Liver (tissue), 9 donors: ENCODE results near the gene TOMM20. TPM values are rescaled to one million over a fixed set of nuclear protein-coding genes. Genes with fewer than 3 reads are reported as not detected.
"Not testable (repeated sequence)": the region's sequence is repeated elsewhere in the genome, so short reads cannot be mapped to it uniquely, and the experiment has no call there.

Experiments used
- DNase-seq: peaks from one replicate; pipeline ENCODE4 v3.0.0-alpha.2; 2017; ENCODE audit warnings: low spot score
- H3K27ac ChIP-seq, 2 donors: one replicate each; pipeline ENCODE4 v1.7.0; 2013; ENCODE audit warnings: inconsistent platforms in 2 of 2, low read length in 2 of 2, control low read depth in 1 of 2, low read depth in 1 of 2, mild to moderate bottlenecking in 1 of 2
- H3K27me3 ChIP-seq, 4 donors: one replicate each; pipeline versions ENCODE4 v1.6.1 to v1.7.0; 2013; ENCODE audit warnings: low read length in 3 of 4, inconsistent platforms in 1 of 4, mild to moderate bottlenecking in 1 of 4, moderate library complexity in 1 of 4; ENCODE audit not compliant: control insufficient read depth in 4 of 4, insufficient read depth in 4 of 4
- H3K36me3 ChIP-seq, 4 donors: one replicate each; pipeline versions ENCODE4 v1.6.1 to v1.7.0; 2013; ENCODE audit warnings: low read length in 3 of 4, mild to moderate bottlenecking in 3 of 4, low read depth in 1 of 4, moderate library complexity in 1 of 4; ENCODE audit not compliant: control insufficient read depth in 4 of 4, insufficient read depth in 3 of 4
- H3K4me1 ChIP-seq, 4 donors: one replicate each; pipeline versions ENCODE4 v1.6.1 to v1.7.0; 2013; ENCODE audit warnings: low read length in 3 of 4, mild to moderate bottlenecking in 3 of 4, moderate library complexity in 1 of 4; ENCODE audit not compliant: control insufficient read depth in 4 of 4, insufficient read depth in 4 of 4
- H3K4me3 ChIP-seq, 3 donors: one replicate each; pipeline versions ENCODE4 v1.6.1 to v1.7.0; 2013; ENCODE audit warnings: low read length in 3 of 3, control low read depth in 1 of 3, low read depth in 1 of 3, mild to moderate bottlenecking in 1 of 3
- H3K9ac ChIP-seq, 2 donors: one replicate each; pipeline ENCODE4 v1.7.0; 2013; ENCODE audit warnings: low read length in 2 of 2, mild to moderate bottlenecking in 2 of 2, moderate library complexity in 2 of 2, control low read depth in 1 of 2, low read depth in 1 of 2
- H3K9me3 ChIP-seq, 4 donors: one replicate each; pipeline versions ENCODE4 v1.6.1 to v1.7.0; 2013; ENCODE audit warnings: low read length in 3 of 4; ENCODE audit not compliant: control insufficient read depth in 4 of 4
- CTCF ChIP-seq: fragments of 150-350 bp; IDR thresholded peaks from 2 replicates; pipeline ENCODE4 v1.5.1; 2017; ENCODE audit warnings: improper control_type of control experiment, low read depth, low read length; ENCODE audit not compliant: missing input control
- FOXA1 ChIP-seq: IDR thresholded peaks from 2 replicates; pipeline ENCODE4 v1.6.1; 2016; ENCODE audit warnings: antibody characterized with exemption
- MAX ChIP-seq: IDR thresholded peaks from 2 replicates; pipeline ENCODE4 v1.6.1; 2016; ENCODE audit warnings: antibody characterized with exemption
- RAD21 ChIP-seq, 2 donors: IDR thresholded peaks; 2 replicates each; pipeline ENCODE4 v1.6.1; 2016; ENCODE audit warnings: antibody characterized with exemption in 2 of 2, mild to moderate bottlenecking in 2 of 2
- RXRA ChIP-seq, 2 donors: IDR thresholded peaks; 2 replicates each; pipeline ENCODE4 v1.6.1; 2017 to 2018; ENCODE audit warnings: antibody characterized with exemption in 2 of 2, mild to moderate bottlenecking in 1 of 2
- SP1 ChIP-seq: IDR thresholded peaks from 2 replicates; pipeline ENCODE4 v1.6.1; 2018; ENCODE audit warnings: antibody characterized with exemption, mild to moderate bottlenecking
- TAF1 ChIP-seq: conservative IDR thresholded peaks from 2 replicates; pipeline ENCODE4 v1.6.1; 2016; ENCODE audit warnings: antibody characterized with exemption, mild to moderate bottlenecking
- WGBS: extraction: QIAGEN DNeasy Blood & Tissue Kit; methylation state at CpG from one replicate; pipeline ENCODE4 v1.1.7; 2013; 5-methylcytosine and 5-hydroxymethylcytosine counted together
- polyA plus RNA-seq, 2 donors: library from polyadenylated mRNA; stranded (reverse) in 1 of 2; unstranded in 1 of 2; fragments of 200-250 nt in 1 of 2; fragments of >200 nt in 1 of 2; fragmentation: Nextera tagmentation in 1 of 2; extraction: Ambion mirVana in 1 of 2; gene quantifications; one replicate each; pipeline versions ENCODE4 v1.2.1 to v1.2.3, GENCODE V29; 2013 to 2015
- total RNA-seq, 2 donors: library from RNA; depleted of rRNA; stranded (reverse); fragments of >200 nt; gene quantifications; one replicate each; pipeline ENCODE4 v1.2.3, GENCODE V29; 2014
- TF ChIP-seq, protein P1 (sequence below): IDR thresholded peaks from 2 replicates; pipeline ENCODE4 v1.6.1; 2016; ENCODE audit warnings: antibody characterized with exemption, mild to moderate bottlenecking
- donor health status: healthy.
- donor health status: healthy.
- donor health status: healthy.
- donor health status: healthy.
- donor health status: healthy.

Gene TOMM20
- total and polyA plus RNA-seq, 4 donors: 33.4 to 74.4 (median 39.1) TPM

DNA sequence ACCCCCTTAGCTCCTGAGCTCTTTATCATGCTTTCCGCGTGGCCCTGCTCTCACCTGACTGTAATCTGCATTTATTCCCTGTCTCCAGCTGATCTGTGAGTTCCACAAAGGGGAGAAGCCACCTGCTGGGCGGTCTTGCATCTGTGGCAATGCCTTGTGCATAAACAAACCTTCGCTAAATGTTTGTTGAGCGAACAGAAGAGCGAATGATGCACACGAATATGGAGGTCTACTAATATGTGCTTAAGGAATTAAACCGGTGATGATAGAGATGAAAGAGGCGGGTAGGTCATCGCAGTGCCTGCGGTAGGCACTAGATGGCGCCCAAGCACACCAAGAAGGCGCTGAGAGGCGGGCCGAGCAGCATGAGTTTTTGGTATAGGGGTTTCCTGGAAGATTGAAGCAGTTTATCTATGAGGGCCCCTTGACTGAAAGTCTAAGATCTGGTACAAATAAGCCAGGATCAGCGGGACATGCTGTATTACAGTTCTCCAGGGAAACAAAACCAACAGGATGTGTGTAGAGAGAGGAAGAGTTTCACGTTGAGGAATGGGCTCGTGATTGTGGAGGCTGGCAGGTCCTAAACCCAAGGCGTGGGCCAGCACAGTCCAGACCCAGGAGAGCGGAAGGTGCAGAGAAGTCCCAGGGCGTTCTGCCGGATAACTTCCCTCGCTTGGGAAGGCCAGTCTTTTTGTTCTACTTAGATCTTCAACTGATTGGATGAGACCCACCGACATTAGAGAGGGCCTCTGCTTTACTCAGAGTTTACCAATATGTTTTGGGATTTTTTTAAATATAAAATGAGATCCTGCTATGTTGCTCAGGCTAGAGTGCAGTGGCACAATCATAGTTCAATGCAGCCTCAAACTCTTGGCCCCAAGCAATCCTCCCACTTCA lies 34.7 kb downstream of the TOMM20 start:
- TF ChIP-seq RAD21 (IDR thresholded peaks at IDR 0.05) (peak; percentile 79 to 87), MAX (no peak), CTCF (peak; percentile 92)
- Histone ChIP-seq H3K9ac (no peak overlapping the region), H3K36me3 (no peaks in the 10 kb centered on the region), H3K27me3 (no peaks in the 10 kb centered on the region), H3K9me3 (no peaks in the 10 kb centered on the region), H3K4me3 (no peak overlapping the region), H3K4me1 (peaks cover 0 to 13% (median 6%) of the 10 kb centered on the region in 4 donors), H3K27ac (no peak overlapping the region)
- WGBS: 29% methylated on average over 24 of the region's 24 CpGs
- DNase-seq: peak; percentile 82

GRCh38 chr1:235093013-235093695 lies 35.5 kb downstream of the TOMM20 start:
- H3K27ac ChIP-seq: no peak overlapping the region
- no peak for DNase-seq
- 52% methylated on average over 27 of the region's 27 CpGs for WGBS
- H3K4me1 ChIP-seq: peaks cover 0 to 13% (median 6%) of the 10 kb centered on the region in 4 donors
- no peaks in the 10 kb centered on the region for H3K36me3 ChIP-seq
- H3K9ac ChIP-seq: no peak overlapping the region
- no peaks in the 10 kb centered on the region for H3K27me3 ChIP-seq
- no peak overlapping the region for H3K4me3 ChIP-seq
- no peaks in the 10 kb centered on the region for H3K9me3 ChIP-seq
- no peak for TF ChIP-seq SP1
- TF ChIP-seq, protein P1, sequence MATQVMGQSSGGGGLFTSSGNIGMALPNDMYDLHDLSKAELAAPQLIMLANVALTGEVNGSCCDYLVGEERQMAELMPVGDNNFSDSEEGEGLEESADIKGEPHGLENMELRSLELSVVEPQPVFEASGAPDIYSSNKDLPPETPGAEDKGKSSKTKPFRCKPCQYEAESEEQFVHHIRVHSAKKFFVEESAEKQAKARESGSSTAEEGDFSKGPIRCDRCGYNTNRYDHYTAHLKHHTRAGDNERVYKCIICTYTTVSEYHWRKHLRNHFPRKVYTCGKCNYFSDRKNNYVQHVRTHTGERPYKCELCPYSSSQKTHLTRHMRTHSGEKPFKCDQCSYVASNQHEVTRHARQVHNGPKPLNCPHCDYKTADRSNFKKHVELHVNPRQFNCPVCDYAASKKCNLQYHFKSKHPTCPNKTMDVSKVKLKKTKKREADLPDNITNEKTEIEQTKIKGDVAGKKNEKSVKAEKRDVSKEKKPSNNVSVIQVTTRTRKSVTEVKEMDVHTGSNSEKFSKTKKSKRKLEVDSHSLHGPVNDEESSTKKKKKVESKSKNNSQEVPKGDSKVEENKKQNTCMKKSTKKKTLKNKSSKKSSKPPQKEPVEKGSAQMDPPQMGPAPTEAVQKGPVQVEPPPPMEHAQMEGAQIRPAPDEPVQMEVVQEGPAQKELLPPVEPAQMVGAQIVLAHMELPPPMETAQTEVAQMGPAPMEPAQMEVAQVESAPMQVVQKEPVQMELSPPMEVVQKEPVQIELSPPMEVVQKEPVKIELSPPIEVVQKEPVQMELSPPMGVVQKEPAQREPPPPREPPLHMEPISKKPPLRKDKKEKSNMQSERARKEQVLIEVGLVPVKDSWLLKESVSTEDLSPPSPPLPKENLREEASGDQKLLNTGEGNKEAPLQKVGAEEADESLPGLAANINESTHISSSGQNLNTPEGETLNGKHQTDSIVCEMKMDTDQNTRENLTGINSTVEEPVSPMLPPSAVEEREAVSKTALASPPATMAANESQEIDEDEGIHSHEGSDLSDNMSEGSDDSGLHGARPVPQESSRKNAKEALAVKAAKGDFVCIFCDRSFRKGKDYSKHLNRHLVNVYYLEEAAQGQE: no peak
- peak; percentile 52 to 77 for TF ChIP-seq RAD21 (IDR thresholded peaks at IDR 0.05)
- TF ChIP-seq FOXA1: no peak
- TF ChIP-seq TAF1: no peak
- TF ChIP-seq RXRA (IDR thresholded peaks at IDR 0.05): no peak

DNA sequence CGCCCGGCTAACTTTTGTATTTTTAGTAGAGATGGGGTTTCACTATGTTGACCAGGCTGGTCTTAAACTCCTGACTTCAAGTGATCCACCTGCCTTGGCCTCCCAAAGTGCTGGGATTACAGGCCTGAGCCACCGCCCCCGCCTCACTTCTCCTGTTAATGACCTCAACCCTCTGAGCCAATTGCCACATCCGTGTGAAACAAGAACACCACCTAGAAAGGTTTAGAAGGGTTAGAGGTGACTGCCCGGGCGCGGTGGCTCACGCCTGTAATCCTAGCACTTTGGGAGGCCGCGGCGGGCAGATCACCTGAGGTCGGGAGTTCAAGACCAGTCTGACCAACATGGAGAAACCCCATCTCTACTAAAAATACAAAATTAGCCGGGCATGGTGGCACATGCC lies 36.2 kb downstream of the TOMM20 start:
- H3K4me3 ChIP-seq, H3K9ac ChIP-seq, DNase-seq, H3K27me3 ChIP-seq, H3K27ac ChIP-seq, H3K36me3 ChIP-seq, H3K9me3 ChIP-seq: not testable (repeated sequence)
- H3K4me1 ChIP-seq: peaks cover 0 to 13% (median 6%) of the 10 kb centered on the region in 4 donors
- WGBS: 89% methylated on average over 14 of the region's 14 CpGs

GRCh38 chr1:235092045-235092406 lies 36.6 kb downstream of the TOMM20 start:
- H3K9ac ChIP-seq, H3K27ac ChIP-seq, H3K4me3 ChIP-seq, DNase-seq, H3K36me3 ChIP-seq, H3K9me3 ChIP-seq, H3K27me3 ChIP-seq: not testable (repeated sequence)
- H3K4me1 ChIP-seq: peaks cover 0 to 13% (median 6%) of the 10 kb centered on the region in 4 donors
- 97% methylated on average over 8 of the region's 8 CpGs for WGBS

GRCh38 chr1:235091319-235092044 lies 37.2 kb downstream of the TOMM20 start:
- 96% methylated on average over 20 of the region's 20 CpGs for WGBS
- not testable (repeated sequence) for H3K36me3 ChIP-seq, H3K4me3 ChIP-seq, H3K9me3 ChIP-seq, H3K27me3 ChIP-seq, H3K27ac ChIP-seq, DNase-seq, H3K9ac ChIP-seq
- H3K4me1 ChIP-seq: peaks cover 0 to 13% (median 6%) of the 10 kb centered on the region in 4 donors
